ENCODE measurements around the gene HAT1.
"Not testable (repeated sequence)": the region's sequence is repeated elsewhere in the genome, so short reads cannot be mapped to it uniquely, and the experiment has no call there.

Gene HAT1

DNA sequence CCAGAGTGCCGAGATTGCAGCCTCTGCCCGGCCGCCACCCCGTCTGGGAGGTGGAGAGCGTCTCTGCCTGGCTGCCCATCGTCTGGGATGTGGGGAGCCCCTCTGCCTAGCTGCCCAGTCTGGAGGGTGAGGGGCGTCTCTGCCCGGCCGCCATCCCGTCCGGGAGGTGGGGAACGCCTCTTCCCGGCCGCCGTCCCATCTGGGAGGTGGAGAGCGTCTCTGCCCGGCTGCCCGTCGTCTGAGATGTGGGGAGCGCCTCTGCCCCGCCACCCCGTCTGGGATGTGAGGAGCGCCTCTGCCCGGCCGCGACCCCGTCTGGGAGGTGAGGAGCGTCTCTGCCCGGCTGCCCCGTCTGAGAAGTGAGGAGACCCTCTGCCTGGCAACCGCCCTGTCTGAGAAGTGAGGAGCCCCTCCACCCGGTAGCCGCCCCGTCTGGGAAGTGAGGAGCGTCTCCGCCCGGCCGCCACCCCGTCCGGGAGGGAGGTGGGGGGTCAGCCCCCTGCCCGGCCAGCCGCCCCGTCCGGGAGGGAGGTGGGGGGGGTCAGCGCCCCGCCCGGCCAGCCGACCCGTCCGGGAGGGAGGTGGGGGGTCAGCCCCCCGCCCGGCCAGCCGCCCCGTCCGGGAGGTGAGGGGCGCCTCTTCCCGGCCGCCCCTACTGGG lies 22.5 kb upstream of the HAT1 start:
- ATAC-seq; H3K9me3 Mint-ChIP-seq; H3K36me3 Mint-ChIP-seq; H3K4me3 Mint-ChIP-seq; DNase-seq (ENCODE audit: low spot score in 2 of 2); H3K27ac Mint-ChIP-seq; H3K4me1 Mint-ChIP-seq: not testable (repeated sequence)

DNA sequence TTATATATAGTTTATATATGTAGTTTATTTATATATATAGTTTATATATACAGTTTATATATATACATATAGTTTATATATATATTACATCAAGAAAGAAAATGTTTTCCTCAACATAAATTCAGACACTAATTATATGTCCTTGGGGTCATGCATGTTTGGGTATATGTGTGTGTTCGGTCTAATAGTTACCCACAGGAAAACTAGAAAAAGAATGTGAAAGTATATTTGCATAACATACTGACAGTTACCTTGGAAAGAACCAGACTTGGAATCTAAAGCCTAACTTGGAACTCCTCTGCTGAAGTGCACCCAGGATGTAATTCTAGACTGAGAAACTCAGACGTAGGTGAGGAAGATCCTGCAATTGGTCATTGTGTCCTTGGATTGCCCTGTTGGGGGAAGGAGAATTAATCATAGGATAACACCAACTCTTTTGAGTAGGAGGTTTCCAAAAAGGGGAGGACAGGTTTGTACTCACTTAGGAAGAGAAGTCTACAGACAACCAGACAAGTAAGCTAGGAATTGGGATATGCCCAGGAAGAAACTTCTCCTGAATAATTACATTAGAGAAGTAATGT lies 19.3 kb upstream of the HAT1 start:
- Mint-ChIP-seq H3K4me3 (no peak overlapping the region), H3K9me3 (no peaks in the 10 kb centered on the region), H3K27ac (no peak overlapping the region), H3K36me3 (no peaks in the 10 kb centered on the region), H3K4me1 (no peaks in the 10 kb centered on the region)
- DNase-seq (ENCODE audit: low spot score in 2 of 2): no peak
- no peak for ATAC-seq

DNA sequence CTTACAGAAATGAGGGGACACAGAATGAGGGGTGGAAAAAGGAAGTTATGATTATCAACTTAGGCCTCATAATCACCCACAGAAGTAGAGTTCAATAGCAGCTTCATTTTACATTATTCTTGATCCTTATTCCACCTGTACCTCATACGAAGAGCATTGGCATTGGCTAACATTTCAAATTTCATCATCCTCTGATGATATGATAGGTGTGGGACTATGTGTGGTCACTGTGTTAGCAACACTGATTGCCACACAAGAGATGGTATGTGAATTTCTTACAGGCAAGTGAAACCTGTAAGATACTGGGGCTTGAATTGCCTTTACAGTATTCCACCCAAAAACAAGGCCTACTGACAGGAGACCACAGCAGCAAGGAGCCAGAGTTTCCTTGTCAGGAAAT lies 14.0 kb upstream of the HAT1 start:
- no peak for DNase-seq (ENCODE audit: low spot score in 2 of 2)
- H3K9me3 Mint-ChIP-seq: no peaks in the 10 kb centered on the region
- H3K27ac Mint-ChIP-seq: no peak overlapping the region
- ATAC-seq: no peak
- no peaks in the 10 kb centered on the region for H3K36me3 Mint-ChIP-seq
- H3K4me1 Mint-ChIP-seq: no peaks in the 10 kb centered on the region
- no peak overlapping the region for H3K4me3 Mint-ChIP-seq

DNA sequence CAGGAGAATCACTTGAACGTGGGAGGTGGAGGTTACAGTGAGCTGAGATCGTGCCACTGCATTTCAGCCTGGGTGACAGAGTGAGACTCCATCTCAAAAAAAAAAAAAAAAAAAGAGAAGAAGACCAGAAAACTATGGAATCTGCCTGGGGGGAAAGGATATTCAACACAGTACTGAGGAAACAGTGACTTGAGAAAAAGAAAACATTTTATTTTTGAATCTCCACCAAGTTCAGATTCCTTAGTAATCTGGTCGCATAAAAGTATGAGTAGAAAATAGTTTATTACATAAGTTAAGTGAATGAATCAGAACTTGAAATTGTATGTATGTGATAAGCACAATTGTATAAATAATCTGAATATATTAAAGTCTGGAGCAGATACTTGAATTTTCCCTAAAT lies 13.0 kb upstream of the HAT1 start:
- DNase-seq (ENCODE audit: low spot score in 2 of 2): no peak
- Mint-ChIP-seq H3K36me3 (no peaks in the 10 kb centered on the region), H3K27ac (no peak overlapping the region), H3K9me3 (no peaks in the 10 kb centered on the region), H3K4me3 (no peak overlapping the region), H3K4me1 (no peaks in the 10 kb centered on the region)
- no peak for ATAC-seq

DNA sequence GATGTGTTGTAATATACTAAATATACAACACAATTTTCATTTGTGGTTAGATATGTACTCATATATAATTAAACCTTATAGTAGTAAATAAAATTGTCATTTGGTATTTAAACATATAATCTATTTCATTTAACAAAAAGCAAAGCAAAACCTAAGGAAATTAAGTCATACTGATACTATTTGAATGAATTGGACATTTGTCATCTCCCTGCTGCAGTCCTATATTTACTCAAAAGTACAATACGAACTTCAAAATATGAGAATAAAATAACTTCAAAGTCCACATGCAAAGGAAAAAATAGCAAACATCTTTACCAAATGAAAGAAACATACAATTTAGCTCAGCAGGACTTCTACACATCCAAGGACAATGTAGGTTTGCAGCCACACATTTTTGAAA lies 11.8 kb upstream of the HAT1 start:
- DNase-seq (ENCODE audit: low spot score in 2 of 2) (no peak), ATAC-seq (peak; percentile 72)
- H3K36me3 Mint-ChIP-seq: no peaks in the 10 kb centered on the region
- H3K9me3 Mint-ChIP-seq: no peaks in the 10 kb centered on the region
- no peak overlapping the region for H3K27ac Mint-ChIP-seq
- no peak overlapping the region for H3K4me3 Mint-ChIP-seq
- H3K4me1 Mint-ChIP-seq: no peaks in the 10 kb centered on the region

DNA sequence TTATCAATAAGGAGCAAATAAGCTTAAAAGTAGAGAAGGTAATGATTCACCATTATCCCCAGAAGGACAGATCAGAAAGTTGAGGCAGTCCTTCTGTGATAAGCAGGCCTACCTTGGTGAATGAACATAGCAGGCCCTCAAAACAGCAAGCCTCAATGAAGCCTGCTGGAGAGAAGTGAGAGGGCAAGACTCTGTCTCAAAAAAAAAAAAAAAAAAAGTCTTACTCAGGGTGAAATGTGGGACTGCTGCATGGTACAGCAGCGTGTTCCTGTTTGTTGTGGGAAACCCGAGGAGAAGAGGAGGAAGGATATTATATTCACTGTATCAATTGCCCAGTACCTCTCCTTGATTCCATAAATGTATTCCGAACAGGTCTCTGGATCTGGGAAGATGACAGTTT lies 8.7 kb upstream of the HAT1 start:
- DNase-seq (ENCODE audit: low spot score in 2 of 2): no peak
- ATAC-seq: no peak
- Mint-ChIP-seq H3K4me1 (no peaks in the 10 kb centered on the region), H3K4me3 (no peak overlapping the region), H3K27ac (no peak overlapping the region), H3K36me3 (no peaks in the 10 kb centered on the region), H3K9me3 (no peaks in the 10 kb centered on the region)

DNA sequence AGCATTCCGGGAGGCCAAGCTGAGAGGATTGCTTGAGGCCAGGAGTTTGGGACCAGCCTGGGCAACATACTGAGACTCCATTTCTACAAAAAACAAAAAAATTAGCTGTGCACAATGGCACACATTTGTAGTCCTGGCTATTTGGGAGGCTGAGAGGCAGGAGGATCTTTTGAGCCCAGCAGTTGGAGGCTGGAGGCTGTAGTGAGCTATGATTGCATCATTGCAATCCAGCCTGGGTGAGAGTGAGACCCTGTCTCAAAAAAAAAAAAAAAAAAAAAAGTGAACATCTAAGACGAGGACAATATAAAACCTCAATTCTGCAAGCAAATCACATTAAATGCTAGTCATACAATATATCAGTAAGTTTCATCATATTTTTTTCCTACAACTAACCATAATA lies 2.8 kb upstream of the HAT1 start:
- peaks cover 10% of the 10 kb centered on the region for H3K4me1 Mint-ChIP-seq
- no peaks in the 10 kb centered on the region for H3K9me3 Mint-ChIP-seq
- DNase-seq (ENCODE audit: low spot score in 2 of 2) (peak in 1 of 2 donors; percentile 10), ATAC-seq (no peak)
- H3K27ac Mint-ChIP-seq: no peak overlapping the region
- peaks cover 15% of the 10 kb centered on the region for H3K36me3 Mint-ChIP-seq
- no peak overlapping the region for H3K4me3 Mint-ChIP-seq

DNA sequence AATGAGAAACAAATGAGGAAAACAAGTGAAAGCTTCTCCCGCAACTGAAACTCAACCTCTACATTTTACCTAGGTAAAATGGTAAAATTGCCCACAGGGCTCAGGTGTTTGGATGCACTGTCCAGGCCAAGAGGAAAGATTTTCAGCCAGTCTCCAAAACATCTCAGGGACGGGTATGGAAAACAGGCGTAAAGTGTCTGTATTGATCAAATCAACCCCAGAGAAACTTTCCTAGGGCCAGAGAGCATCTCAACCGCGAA lies 361 bp upstream of the HAT1 start:
- DNase-seq (ENCODE audit: low spot score in 2 of 2): no peak
- peak overlapping the region; percentile 92 for H3K27ac Mint-ChIP-seq
- no peaks in the 10 kb centered on the region for H3K9me3 Mint-ChIP-seq
- peak overlapping the region; percentile 86 for H3K4me3 Mint-ChIP-seq
- ATAC-seq: peak; percentile 15
- peaks cover 39% of the 10 kb centered on the region for H3K36me3 Mint-ChIP-seq
- H3K4me1 Mint-ChIP-seq: peaks cover 14% of the 10 kb centered on the region

DNA sequence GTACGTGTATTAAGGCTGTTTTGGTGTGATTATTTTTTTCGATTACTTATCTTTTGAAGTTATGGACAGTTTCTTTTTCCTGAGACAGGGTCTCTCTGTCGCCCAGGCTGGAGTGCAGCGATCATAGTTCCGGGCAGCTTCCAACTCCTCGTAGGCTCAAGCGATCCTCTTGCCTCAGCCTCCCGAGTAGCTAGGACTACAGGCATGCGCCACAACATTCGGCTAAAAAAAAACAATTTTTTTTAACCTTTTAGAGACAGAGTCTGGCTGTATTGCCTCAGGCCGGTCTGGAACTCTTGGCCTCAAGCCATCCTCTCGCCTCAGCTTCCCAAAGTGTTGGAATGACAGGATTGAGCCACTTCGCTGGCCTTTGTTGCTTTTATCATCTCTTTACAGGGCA lies 945 bp downstream of the HAT1 start:
- Mint-ChIP-seq H3K27ac (peak overlapping the region; percentile 92), H3K9me3 (no peaks in the 10 kb centered on the region), H3K4me3 (peak overlapping the region; percentile 86), H3K4me1 (peaks cover 17% of the 10 kb centered on the region), H3K36me3 (peaks cover 52% of the 10 kb centered on the region)
- DNase-seq (ENCODE audit: low spot score in 2 of 2) (no peak), ATAC-seq (no peak)

DNA sequence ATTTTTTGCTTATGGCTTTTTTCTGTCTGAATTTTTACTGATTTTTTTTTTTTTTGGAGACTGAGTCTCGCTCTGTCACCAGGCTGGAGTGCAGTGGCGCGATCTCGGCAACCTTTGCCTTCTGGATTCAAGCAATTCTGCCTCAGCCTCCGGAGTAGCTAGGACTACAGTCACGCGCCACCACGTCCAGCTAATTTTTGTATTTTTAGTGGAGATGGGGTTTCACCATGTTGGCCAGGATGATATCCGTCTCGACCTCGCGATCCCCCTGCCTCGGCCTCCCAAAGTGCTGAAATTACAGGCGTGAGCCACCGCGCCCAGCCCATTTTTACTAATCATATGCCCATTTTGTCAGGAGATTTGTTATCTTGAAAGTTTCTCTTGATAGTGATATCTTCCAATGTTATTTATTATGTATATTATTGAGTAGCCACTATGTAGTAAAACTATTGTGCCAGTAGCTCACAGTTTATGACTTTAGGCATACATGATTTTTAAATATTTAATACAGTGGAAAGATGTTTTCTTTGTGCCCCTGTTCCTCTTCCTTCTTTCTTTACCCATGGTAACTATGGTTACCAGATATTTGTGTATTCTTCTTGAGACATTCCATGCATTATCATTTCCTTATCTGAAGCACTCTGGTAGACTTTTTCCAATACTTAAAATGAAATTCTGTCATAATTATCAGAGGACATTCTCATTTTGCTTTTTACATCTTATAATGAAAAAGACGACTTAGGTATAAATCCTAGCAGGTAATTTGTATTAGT lies 2.1 kb downstream of the HAT1 start:
- no peaks in the 10 kb centered on the region for H3K9me3 Mint-ChIP-seq
- H3K4me3 Mint-ChIP-seq: peak overlapping the region; percentile 86
- peaks cover 63% of the 10 kb centered on the region for H3K36me3 Mint-ChIP-seq
- ATAC-seq (no peak), DNase-seq (ENCODE audit: low spot score in 2 of 2) (no peak)
- no peak overlapping the region for H3K27ac Mint-ChIP-seq
- peaks cover 25% of the 10 kb centered on the region for H3K4me1 Mint-ChIP-seq

DNA sequence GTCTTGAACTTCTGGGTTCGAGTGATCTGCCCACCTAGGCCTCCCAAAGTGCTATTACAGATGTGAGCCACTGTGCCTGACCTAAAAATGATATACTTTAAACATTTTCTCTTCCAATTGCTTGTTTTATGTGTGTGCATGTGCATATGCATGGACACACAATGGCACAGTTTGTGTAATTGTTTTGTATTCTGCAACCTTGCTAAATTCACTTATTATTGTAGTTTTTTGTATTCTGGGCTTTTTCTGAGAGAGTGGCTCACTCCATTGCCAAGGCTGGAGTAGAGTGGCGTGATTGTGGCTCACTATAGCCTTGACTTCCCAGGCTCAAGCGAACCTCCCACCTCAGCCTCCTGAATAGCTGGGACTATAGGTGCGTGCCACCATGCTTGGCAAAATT lies 8.1 kb downstream of the HAT1 start:
- DNase-seq (ENCODE audit: low spot score in 2 of 2) (no peak), ATAC-seq (no peak)
- H3K36me3 Mint-ChIP-seq: peaks cover 62% of the 10 kb centered on the region
- H3K4me3 Mint-ChIP-seq: no peak overlapping the region
- H3K9me3 Mint-ChIP-seq: no peaks in the 10 kb centered on the region
- H3K4me1 Mint-ChIP-seq: peaks cover 38% of the 10 kb centered on the region
- H3K27ac Mint-ChIP-seq: peak overlapping the region; percentile 58

DNA sequence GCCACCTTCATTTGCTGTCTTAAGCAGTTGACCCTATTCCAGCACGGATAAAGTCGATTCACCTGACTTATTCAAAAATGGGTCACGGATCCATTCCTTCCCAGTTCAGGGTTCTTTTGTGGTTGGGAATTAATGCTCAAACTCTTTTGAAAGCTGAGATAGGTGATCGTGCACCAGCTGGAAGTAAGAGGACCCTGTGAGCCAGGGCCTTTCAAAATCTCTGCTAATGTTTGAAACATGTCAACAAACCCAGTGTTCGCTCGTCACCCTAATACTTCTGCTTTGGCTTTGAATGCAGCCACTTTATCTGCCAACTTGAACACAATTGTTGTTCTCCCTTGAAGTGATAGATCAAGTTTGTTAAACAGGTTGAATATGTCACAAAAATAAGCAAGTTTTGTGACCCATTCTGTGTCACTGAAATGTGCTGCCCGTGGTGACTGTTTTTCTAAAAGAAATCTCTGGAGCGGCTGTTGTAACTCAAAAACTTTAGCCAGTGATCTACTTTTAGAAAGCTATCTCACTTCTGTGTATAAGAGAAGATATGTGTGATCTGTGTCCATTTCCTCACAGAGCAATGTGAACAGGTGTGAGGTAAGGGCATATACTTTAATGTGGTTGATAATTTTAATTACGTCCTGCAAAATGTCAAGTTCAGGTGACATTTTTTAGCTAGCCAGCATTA lies 16.9 kb downstream of the HAT1 start:
- peaks cover 32% of the 10 kb centered on the region for H3K4me1 Mint-ChIP-seq
- no peaks in the 10 kb centered on the region for H3K9me3 Mint-ChIP-seq
- ATAC-seq (no peak), DNase-seq (ENCODE audit: low spot score in 2 of 2) (no peak)
- peaks cover 16% of the 10 kb centered on the region for H3K36me3 Mint-ChIP-seq
- H3K4me3 Mint-ChIP-seq: no peak overlapping the region
- no peak overlapping the region for H3K27ac Mint-ChIP-seq

DNA sequence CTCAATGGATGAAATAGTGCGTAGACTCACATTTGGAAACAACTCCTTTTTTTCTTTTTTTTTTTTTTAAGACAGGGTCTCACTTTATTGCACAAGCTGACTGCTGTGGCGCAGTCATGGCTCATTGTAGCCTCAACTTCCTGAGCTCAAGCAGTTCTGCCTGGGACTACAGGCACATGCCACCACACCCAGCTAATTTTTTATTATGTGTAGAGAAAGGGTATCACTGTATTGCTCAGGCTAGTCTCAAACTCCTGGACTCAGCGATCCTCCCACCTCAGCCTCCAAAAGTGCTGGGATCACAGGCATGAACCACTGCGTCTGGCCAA lies 17.4 kb downstream of the HAT1 start:
- H3K36me3 Mint-ChIP-seq: peaks cover 16% of the 10 kb centered on the region
- no peak overlapping the region for H3K27ac Mint-ChIP-seq
- H3K9me3 Mint-ChIP-seq: no peaks in the 10 kb centered on the region
- H3K4me1 Mint-ChIP-seq: peaks cover 29% of the 10 kb centered on the region
- no peak overlapping the region for H3K4me3 Mint-ChIP-seq
- DNase-seq (ENCODE audit: low spot score in 2 of 2) (no peak), ATAC-seq (no peak)

DNA sequence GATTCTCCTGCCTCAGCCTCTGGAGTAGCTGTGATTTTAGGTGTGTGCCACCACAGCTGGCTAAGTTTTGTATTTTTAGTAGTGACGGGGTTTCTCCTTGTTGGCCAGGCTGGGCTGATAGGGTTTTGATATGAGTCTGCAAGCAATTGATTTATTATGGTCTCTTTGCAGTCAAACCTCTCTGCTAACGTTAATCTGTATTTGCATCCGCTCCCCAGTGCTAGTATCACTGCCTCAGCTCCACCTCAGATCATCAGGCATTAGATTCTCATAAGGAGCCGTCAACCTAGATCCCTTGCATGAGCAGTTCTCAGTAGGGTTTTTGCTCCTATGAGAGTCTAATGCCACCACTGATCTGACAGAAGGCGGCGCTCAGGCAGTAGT lies 19.0 kb downstream of the HAT1 start:
- peaks cover 11% of the 10 kb centered on the region for H3K36me3 Mint-ChIP-seq
- peaks cover 20% of the 10 kb centered on the region for H3K4me1 Mint-ChIP-seq
- ATAC-seq (no peak), DNase-seq (ENCODE audit: low spot score in 2 of 2) (no peak)
- H3K9me3 Mint-ChIP-seq: no peaks in the 10 kb centered on the region
- no peak overlapping the region for H3K27ac Mint-ChIP-seq
- H3K4me3 Mint-ChIP-seq: no peak overlapping the region

DNA sequence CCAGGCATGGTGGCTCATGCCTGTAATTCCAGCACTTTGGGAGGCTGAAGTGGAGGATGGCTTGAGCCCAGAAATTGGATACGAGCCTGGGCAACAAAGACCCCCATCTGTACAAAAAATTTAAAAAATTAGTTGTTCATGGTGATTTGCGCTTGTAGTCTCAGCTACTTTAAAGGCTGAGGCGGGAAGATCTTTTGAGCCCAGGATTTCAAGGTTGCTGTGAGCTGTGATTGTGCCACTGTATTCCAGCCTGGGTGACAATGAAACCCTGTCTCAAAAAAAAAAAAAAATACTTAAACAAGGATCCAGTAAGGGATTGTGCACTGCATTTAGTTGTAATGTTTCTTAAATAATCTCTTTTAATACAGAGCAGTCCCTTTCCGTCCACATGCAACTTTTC lies 21.6 kb downstream of the HAT1 start:
- Mint-ChIP-seq H3K4me3 (no peak overlapping the region), H3K27ac (no peak overlapping the region), H3K36me3 (peaks cover 31% of the 10 kb centered on the region), H3K4me1 (peaks cover 12% of the 10 kb centered on the region), H3K9me3 (no peaks in the 10 kb centered on the region)
- DNase-seq (ENCODE audit: low spot score in 2 of 2) (no peak), ATAC-seq (no peak)

DNA sequence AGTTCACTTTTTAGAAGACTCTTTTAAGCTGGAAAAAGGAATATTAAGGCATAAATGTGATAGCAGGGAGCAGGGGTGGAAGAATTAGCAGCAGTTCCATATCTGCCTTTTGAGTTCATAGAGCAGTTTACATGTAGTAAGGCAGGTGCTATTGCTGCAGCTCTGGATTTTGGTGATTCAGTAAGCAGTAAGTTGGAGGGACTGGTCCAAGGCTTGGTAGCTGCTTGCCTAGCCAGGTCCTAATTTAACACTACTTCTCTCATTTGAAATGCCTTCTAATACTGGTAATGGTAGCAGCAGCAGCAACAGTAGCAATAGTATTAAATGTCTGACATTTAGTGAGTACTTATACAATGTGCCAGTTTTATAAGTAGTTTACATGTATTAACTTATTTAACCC lies 30.0 kb downstream of the HAT1 start:
- H3K9me3 Mint-ChIP-seq: no peaks in the 10 kb centered on the region
- H3K36me3 Mint-ChIP-seq: peaks cover 55% of the 10 kb centered on the region
- DNase-seq (ENCODE audit: low spot score in 2 of 2) (no peak), ATAC-seq (no peak)
- no peak overlapping the region for H3K4me3 Mint-ChIP-seq
- no peak overlapping the region for H3K27ac Mint-ChIP-seq
- H3K4me1 Mint-ChIP-seq: peaks cover 15% of the 10 kb centered on the region

Data from stimulated activated effector memory CD8-positive, alpha-beta T cell treated with anti-CD3 and anti-CD28 coated beads, Interleukin-12 subunit alpha, Interleukin-12 subunit beta, amount 100 ng/mL, for 72 hours (primary cell).